Stimulated activated CD8-positive, alpha-beta memory T cell treated with anti-CD3 and anti-CD28 coated beads, Interleukin-15, amount 100 ng/mL, for 4 hours (primary cell): ENCODE measurements around the gene NLRP5.
"Not testable (repeated sequence)": the region's sequence is repeated elsewhere in the genome, so short reads cannot be mapped to it uniquely, and the experiment has no call there.

Experiments
- DNase-seq, 2 donors: peaks; one replicate each; pipeline ENCODE4 v3.0.0-alpha.2; 2020; ENCODE audit warnings: low read depth in 2 of 2

Gene NLRP5

DNA sequence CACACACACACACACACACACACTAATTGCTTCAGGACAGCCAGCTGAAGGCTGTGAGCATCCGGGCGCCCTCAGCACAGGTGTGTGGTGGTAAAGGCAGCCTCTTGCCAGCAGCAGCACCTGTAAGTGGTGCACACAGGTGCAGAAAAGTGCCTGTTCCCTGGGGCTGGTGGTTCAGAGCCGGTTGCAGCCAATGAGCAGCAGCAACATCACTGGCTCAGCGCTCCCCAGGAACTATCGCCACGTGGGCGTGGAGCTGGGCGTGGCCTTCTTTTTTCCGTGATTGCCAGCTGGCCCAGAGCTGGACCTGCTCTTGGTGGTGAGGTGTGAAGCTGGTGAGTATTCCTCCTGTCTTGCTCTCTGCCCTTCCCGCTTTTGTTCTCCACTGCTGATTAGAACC is at the start of gene NLRP5:
Gene NLRP5, plus strand, starts transcription at position 289 of the 400 bp plus-strand sequence.
- DNase-seq = no peak

DNA sequence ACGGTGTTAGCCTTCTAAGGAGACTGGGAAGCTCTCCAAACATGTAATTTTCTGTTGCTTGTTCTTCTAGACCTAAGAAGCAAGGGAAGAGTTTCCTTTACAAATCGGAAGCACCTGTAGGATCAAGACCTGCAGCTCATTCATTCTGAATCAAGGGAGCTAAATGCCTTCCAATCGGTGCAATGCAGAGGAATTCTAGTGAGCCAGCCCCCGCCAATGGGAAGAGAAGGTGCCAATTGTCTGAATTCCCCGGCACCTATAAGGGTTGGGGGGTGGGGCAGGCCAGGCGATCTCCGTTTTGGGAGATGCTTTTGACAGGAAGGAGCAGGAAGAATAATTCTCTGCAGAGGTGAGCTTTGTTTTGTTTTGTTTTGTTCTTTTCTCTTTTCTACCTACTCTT is 47.4 kb upstream of the NLRP5 start:
- DNase-seq = no peak

DNA sequence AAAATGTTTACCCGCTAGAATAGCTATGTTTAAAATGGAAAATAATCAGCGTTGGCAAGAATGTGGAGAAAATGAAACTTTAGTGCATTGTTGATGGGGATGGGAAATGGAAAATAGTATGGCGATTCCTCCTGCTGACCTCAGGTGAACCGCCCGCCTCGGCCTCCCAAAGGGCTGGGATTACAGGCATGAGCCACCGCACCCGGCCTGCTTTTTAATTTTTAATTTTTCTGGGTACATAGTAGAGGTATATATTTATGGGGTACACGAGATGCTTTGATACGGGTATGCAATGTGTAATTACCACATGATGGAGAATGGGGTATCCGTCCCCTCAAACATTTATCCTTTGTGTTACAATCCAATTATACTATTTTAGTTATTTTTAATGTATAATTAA is 46.3 kb upstream of the NLRP5 start:
- no peak for DNase-seq

DNA sequence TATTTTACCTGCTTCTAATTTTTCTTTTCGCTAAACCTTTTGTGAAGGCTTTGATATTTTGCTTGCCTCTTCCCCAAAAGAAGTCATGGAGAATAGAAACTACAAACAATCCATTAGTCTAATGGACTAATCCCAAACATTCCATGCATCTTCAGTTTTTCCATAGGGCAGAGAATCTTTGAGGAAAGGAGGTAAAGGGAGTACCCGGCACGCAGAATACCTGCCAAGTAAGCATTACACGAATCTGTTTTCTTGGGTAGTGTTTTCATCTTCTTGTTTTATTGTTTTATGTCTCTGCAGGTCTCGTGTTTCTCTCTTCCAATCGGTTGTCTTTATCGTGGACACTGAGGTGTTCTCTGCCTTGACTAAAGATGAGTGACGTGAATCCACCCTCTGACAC is 39.0 kb upstream of the NLRP5 start, which contains the start of gene NLRP8:
Gene NLRP8, plus strand, starts transcription at position 301 of the 400 bp plus-strand sequence.
- no peak for DNase-seq

DNA sequence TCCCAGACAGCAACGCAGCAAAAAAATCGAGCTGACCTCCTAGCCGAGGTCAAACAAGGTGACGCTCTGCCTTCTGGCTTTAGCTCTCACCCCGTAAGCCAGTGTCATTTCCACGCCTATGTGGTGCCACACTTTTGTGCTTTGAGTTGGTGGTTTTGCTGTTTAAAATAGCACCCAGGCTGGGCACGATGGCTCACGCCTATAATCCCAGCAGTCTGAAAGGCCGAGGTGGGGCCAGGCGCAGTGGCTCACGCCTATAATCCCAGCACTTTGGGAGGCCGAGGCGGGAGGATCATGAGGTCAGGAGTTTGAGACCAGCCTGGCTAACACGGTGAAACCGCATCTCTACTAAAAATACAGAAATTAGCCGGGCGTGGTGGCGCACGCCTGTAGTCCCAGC is 36.0 kb upstream of the NLRP5 start:
- not testable (repeated sequence) for DNase-seq

DNA sequence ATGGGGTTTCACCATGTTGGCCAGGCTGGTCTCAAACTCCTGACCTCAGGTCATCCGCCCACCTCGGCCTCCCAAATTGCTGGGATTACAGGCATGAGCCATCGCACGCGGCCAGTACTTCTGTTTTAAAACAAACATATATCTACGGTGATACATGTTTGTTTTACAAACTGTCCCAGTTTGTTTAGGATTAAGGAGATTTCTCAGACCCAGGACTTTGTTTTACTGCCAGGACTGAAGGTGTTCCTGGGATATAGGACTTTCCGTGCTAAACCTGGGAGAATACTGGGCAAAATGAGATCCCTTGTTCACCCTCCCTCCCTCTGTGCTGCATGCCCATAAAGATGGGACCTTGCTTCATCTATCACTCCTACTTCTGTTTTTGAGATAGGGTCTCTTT is 30.1 kb upstream of the NLRP5 start:
- DNase-seq = no peak

DNA sequence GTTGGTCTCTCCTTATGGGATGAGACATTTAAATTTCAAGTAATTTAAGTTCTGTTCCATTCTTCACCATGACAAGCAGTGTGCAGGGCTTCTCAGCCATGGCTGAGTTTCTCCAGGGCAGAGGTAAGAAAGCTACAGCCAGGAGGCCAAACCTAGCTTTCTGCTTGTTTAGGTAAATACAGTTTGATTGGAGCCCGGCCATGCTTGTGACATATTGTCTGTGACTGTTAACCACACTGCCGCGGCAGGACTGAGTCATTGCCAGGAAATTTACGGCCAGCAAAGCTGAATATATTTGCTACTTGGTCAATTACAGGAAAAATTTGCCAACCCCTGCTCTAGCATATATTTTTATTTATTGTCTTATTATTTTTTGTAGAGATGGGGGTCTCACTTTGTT is 28.2 kb upstream of the NLRP5 start:
- DNase-seq = no peak

DNA sequence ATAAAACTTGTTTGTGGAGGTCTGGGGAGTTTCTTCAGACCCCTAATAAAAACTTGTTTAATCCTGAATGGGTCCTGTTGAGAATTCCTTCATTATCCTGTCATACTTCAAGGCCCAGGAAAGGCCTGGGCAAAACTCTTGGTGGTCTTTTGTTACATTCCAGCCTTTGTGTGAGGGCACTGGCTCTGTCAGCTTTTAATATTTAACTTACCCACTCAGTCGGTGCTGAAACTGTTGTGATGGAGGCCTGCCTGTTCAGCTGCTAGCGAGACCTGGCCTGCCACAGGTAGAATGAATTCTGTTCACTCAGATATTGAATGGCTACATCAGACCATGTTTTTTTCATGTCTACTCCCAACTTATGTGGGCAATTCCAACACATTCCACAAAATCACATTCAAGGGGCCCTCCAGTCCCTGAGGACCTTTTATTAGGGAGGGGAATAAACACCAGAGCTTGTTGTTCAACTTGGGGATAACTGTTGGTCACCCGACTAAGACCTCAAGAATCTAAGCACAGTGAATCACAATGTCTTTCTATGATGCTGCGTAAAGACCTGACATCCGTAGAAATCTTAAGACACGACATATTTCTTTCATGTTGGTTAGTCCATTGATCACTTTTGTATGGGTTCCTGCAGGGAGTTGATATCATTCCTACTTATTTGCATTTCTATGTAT is 26.4 kb upstream of the NLRP5 start:
- DNase-seq = no peak

DNA sequence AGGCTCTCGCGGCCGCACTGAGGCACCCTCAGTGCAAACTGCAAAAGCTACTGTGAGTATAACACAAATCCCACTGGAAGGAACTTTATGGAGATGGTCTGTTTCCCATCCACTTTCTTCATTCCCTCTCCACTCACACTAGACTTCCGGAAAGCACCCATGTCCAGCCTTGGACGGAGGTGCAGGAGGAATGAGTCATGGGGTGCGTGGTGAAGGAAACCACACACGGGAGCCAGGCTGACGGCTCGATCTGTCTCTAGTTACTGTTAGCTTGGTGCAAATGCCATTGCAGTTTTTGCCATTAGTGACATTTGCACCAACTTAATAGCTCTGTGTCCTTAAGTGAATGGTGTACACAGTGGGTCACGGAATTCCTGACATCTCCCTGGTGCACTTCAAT is 24.4 kb upstream of the NLRP5 start:
- DNase-seq = no peak

DNA sequence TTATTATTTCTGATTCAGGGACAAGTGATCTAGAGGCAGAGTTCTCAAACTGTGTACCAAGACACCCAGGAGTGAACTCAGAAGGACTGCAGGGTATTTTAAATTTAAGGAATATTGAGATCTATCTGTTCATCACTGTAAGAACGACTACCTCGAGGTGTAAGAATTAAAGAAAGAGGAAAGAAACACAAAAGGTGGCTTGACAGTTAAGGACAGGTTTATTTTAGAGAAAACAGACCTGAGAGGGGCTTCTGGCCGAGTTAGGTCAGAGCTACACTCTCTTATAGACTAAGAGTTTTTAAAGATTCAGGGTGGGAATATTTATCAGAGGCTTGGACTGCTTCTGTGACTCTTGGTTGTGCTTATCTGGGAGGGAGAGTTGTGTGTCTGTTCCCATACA is 12.6 kb upstream of the NLRP5 start:
- no peak for DNase-seq

DNA sequence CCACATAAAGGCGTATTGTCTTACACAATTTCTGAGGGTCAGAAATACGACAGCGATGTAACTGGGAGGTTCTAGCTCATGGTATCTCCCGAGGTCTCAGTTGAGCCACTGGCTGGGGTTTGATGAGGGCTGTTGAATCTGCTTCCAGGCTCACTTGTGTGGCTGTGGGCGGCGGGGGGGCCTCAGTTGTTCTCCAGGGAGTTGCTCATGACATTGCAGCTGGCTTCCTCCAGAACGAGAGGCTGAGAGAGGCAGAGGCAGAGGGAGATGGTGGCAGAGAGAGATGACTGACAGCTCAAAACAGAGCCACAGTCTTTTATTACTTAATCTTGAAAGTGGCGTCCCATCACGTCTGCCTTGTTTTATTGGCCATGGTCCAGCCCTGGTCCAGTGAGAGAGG is 6.2 kb upstream of the NLRP5 start:
- DNase-seq = no peak

DNA sequence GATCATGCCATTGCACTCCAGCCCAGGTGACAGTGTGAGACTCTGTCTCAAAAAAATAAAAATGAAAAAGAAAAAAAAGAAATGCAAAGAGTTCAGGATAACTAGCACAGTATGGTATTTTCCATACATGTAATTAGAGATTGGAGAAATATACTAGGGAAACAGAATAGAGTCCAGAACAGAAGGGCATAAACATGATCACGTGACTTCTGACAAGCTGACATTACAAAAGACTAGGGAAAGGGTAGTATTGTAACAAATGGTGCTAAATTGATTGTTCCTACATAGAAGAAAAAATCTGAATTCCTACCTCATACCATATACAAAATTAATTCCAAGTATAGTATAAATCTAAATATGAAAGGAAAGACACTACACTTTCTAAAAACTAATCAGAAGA is 1.3 kb upstream of the NLRP5 start:
- no peak for DNase-seq

DNA sequence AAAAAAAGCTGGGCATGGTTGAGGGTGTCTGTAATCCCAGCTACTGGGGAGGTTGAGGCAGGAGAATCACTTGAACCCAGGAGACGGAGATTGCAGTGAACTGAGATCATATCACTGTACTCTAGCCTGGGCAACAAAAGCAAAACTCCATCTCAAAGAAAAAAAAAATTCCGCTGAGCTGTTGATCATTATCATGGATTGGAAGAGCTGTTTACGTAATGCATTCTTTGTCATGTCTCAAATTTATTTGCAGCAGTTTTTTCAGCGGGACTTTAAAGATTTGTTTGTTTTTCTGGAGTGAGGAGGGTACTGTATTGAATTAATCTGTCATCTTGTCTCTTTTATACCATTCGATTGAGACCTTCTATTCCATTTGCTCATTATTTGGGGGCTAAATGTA is 4.3 kb downstream of the NLRP5 start:
- no peak for DNase-seq

DNA sequence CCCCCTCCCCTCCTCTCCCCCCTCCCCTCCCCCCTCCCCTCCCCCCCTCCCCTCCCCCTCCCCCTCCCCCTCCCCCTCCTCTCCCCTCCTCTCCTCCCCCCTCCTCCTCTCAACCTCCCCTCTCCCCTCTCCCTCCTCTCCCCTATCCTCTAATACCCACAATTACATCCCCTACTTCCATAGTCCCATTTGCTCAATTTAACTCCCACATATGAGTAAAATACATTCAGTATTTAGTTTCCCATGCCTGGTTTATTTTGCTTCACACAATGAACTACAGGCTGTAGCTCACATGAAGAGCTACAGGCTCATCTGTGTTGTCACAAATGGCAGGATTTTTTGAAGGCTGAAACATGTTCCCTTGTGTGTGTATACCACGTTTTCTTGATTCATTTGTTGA is 6.9 kb downstream of the NLRP5 start:
- no peak for DNase-seq

DNA sequence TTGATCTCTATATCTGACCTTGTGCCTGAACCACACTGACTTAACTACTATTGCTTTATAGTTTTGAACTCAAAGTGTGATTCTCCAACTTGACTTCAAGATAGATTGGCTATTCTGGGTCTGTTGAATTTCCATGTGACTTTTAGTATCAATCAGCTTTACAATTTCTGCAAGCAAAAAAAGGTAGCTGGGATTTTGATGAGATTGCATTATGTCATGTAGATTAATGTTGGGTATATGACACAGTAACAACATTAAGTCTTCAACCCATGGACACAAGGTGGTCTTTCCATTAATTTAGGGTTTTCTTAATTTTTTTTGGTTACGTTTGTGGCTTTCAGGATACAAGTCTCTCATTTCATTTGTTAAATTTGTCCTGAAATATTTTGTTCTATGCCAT is 28.2 kb downstream of the NLRP5 start:
- no peak for DNase-seq

DNA sequence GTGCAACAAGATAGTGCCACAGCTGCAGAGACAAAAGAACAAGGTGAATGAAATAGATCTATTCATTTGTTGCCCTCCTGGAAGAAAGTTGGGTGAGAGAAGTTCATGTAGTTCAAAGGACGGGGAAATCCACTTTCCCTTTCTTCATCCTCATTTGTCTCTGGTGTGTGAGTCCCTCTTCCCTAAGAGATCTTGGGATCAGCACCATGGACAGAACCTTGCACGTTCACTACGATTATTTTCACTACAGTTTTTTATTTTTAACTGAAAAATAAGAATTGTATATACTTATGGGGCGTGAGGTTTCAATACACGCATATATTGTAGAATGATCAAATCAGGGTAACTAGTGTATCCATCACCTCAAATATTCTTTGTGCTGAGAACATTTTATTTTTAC is 29.2 kb downstream of the NLRP5 start:
- no peak for DNase-seq

DNA sequence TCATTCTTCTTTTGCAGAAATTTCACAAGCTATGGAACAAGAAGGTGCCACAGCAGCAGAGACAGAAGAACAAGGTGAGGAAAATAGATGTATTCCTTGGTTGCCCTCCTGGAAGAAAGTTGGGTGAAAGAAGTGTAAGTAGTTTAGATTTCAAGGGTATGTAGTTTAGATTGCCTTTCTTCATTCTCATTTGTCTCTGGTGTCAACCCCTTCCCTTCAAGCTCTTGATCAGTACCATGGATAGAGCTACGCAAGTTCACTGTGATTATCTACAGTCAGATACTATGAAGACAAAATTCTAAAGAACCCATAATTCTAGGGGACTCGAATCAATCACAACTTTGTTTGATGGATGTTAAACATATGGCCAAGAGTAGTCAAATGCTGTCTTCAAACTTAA is 32.8 kb downstream of the NLRP5 start:
- not testable (repeated sequence) for DNase-seq

DNA sequence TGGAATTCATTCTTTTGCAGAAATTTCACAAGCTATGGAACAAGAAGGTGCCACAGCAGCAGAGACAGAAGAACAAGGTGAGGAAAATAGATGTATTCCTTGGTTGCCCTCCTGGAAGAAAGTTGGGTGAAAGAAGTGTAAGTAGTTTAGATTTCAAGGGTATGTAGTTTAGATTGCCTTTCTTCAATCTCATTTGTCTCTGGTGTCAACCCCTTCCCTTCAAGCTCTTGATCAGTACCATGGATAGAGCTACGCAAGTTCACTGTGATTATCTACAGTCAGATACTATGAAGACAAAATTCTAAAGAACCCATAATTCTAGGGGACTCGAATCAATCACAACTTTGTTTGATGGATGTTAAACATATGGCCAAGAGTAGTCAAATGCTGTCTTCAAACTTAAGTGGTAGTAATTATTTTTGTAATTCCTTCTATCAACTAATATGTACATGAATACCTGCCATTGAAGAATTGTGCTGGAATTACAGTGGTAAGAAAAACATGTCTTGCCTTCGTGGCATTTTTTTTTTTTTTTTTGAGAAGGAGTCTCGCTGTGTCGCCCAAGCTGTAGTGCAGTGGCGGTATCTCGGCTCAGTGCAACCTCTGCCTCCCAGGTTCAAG is 33.9 kb downstream of the NLRP5 start:
- DNase-seq = not testable (repeated sequence)

DNA sequence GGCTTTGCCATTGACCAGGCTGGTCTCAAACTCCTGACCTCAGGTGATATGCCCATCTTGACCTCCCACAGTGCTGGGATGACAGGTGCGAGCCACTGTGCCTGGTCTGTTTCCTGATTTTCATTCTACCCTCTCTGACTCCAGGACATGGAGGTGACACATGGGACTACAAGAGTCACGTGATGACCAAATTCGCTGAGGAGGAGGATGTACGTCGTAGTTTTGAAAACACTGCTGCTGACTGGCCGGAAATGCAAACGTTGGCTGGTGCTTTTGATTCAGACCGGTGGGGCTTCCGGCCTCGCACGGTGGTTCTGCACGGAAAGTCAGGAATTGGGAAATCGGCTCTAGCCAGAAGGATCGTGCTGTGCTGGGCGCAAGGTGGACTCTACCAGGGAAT is 40.2 kb downstream of the NLRP5 start:
- DNase-seq = no peak

DNA sequence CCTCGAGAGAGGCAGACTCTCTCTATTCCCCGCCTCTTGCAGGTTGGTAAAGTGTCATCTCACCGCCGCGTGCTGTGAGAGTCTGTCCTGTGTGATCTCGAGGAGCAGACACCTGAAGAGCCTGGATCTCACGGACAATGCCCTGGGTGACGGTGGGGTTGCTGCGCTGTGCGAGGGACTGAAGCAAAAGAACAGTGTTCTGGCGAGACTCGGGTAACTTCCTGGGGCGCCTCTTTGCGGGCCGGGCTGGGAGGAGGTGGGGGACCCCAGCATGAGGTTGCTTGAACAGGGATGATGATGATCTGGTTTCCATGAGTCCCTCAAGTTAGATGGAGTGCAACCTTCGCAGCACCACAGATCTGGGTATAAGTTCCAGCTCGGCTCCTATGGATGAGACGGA is 67.0 kb downstream of the NLRP5 start:
- no peak for DNase-seq

DNA sequence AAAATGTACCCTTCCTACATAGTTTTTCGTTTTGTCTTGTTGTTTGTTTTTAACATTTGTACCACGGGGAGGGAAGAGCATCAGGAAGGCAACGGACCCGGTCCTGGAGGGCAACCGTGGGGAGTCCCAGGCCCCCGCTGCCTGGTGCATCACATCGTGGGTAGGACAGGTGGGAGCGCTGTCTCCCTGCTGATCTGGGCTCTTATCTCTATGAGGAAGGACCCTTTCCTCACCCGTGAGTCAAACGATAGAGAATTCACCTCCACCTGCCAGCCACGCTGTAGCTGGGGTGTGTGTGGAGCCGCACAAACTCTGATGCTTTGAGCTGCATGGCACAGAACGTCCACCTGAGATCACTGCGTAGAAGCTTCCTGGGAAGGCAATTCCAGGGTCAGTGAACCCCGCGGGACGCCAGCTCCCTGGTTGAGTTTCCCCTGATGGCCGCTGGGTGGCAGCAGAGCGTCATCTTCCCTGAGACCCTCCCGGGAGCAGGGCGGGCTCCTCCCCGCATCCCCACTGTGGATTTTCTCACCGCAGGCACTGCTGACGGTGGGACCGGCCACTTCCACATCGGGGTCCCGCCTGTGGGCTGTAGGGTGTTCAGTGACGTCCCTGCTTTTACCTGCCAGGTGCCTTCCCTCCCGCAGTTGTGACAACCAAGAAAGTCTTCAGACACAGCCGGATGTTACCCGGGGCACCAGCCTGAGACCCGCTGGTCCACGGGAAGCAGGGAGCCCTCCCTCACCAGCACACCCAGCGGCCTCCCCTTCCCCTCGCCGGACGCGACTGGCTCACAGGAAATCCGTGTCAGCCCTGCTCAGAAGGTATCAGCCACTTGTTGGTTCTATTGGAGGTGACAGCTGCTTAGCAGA is 79.8 kb downstream of the NLRP5 start:
- peak; percentile 23 to 33 for DNase-seq

DNA sequence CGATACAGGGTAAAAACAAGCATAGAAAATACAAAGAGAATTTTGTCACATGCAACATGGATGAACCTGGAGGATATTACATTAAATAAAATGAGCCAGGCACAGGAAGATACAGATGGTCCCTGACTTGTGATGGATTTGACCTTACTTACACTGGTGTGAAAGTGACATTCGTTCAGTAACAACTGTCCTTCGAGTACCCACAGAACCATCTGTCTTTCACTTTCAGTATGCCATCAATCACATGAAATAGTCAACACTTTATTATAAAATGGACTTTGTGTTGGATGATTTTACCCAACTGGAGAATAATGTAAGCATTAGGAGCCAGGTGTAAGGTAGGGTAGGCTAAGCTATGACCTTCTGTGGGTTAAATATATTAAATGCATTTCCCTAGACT is 83.1 kb downstream of the NLRP5 start:
- no peak for DNase-seq

DNA sequence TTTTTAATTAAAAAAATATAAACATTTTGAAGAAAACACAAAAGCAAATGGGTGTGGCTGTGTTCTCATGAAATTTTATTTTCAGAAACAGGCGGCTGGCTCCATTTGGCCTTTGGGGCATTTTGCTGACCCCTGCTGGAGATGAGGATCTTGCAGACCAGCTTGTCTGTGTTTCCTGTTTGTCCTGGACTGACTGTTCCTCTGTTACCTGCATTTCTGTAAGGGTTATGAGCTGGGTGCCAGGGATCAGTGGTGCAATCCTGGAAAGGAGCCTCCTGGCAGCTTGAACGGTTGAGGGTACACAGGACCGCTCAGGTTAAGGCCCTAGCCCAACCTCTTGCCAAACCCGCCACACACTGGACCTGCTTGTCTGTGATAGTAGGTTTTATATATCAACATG is 84.6 kb downstream of the NLRP5 start:
- DNase-seq = no peak
